GM12892 (cell line): ENCODE results near the gene NACC2.

ENCODE experiments used
- POLR2A ChIP-seq: IDR thresholded peaks from 2 replicates; pipeline ENCODE4 v1.6.1; 2011; ENCODE audit warnings: low read depth, low read length, control low read depth
- POLR2AphosphoS5 ChIP-seq: IDR thresholded peaks from 2 replicates; pipeline ENCODE4 v1.6.1; 2011; ENCODE audit warnings: low read depth, low read length, control low read depth
- TAF1 ChIP-seq: IDR thresholded peaks from 2 replicates; pipeline ENCODE4 v1.6.1; 2011; ENCODE audit warnings: low read depth, mild to moderate bottlenecking, control low read depth, low read length, borderline replicate concordance

- TF ChIP-seq POLR2A (no peak), POLR2AphosphoS5 (no peak), TAF1 (no peak)
These were observed 63.1 kb downstream of the NACC2 start for GRCh38 chr9:136031741-136032730.
